Transverse colon (tissue), 4 donors: ENCODE data around the gene DDX19B. TPM values are rescaled to one million over a fixed set of nuclear protein-coding genes. Genes with fewer than 3 reads are reported as not detected.
"Not testable (repeated sequence)": the region's sequence is repeated elsewhere in the genome, so short reads cannot be mapped to it uniquely, and the experiment has no call there.

ENCODE experiments used
- DNase-seq: peaks from one replicate; pipeline ENCODE4 v3.0.0-alpha.2; 2019
- H3K27ac ChIP-seq, 4 donors: fragments of 200-600 bp; sonication (generic); 2 replicates each; pipeline ENCODE4 v1.5.1; 2016 to 2018; ENCODE audit warnings: inconsistent platforms in 4 of 4
- H3K27me3 ChIP-seq: fragments of 200-600 bp; sonication (generic); 2 replicates; pipeline ENCODE4 v1.5.1; 2017; ENCODE audit warnings: inconsistent platforms
- H3K36me3 ChIP-seq, 4 donors: fragments of 200-600 bp; sonication (generic); 2 replicates each; pipeline ENCODE4 v1.5.1; 2017 to 2019; ENCODE audit warnings: inconsistent platforms in 4 of 4
- H3K4me1 ChIP-seq, 4 donors: fragments of 200-600 bp; sonication (generic); 2 replicates each; pipeline ENCODE4 v1.5.1; 2017 to 2020; ENCODE audit warnings: inconsistent platforms in 4 of 4
- H3K4me3 ChIP-seq, 4 donors: fragments of 200-600 bp; sonication (generic); 1 replicate in 1 of 4; 2 replicates in 3 of 4; pipeline versions ENCODE4 v1.5.1 to v1.6.1; 2017 to 2019; ENCODE audit warnings: inconsistent platforms in 4 of 4
- H3K9me3 ChIP-seq, 2 donors: fragments of 200-600 bp; sonication (generic); 2 replicates each; pipeline ENCODE4 v1.5.1; 2017 to 2019; ENCODE audit warnings: inconsistent platforms in 2 of 2
- EP300 ChIP-seq: sonication (generic); formaldehyde crosslinking; IDR thresholded peaks from one replicate; pipeline ENCODE4 v1.6.1; 2017; ENCODE audit warnings: antibody characterized with exemption, low read depth
- POLR2A ChIP-seq: fragments of 450-650 bp; IDR thresholded peaks from one replicate; pipeline ENCODE4 v1.6.1; 2016; ENCODE audit warnings: antibody characterized with exemption, mild to moderate bottlenecking, moderate library complexity
- POLR2AphosphoS5 ChIP-seq, 3 donors: sonication (generic); formaldehyde crosslinking; IDR thresholded peaks; one replicate each; pipeline ENCODE4 v1.6.1; 2016; ENCODE audit warnings: antibody characterized with exemption in 3 of 3
- WGBS, 2 donors: methylation state at CpG; one replicate each; pipeline ENCODE4 v1.1.5; 2018; ENCODE audit warnings: low coverage in 1 of 2; 5-methylcytosine and 5-hydroxymethylcytosine counted together
- in situ Hi-C, 4 donors: fragments of 200-750 bp; cut with MboI; loops; one replicate each; pipeline versions ENCODE4 v1.15.0 to v1.15.1; 2017; ENCODE audit warnings: low sequenced_read_pairs in 3 of 4, low pct_ligation_motif_present in 1 of 4, low pct_unique_long_range_greater_than_20kb in 1 of 4
- intact Hi-C: fragments of 100-400 bp; cut with DNase I; formaldehyde crosslinking; loops from one replicate; pipeline ENCODE4 v1.15.1; 2023; ENCODE audit warnings: low total_unique reads
- total RNA-seq, 4 donors: library from RNA; depleted of rRNA; stranded (reverse); fragments of >200 nt; gene quantifications; one replicate each; pipeline ENCODE4 v1.1.0, GENCODE V29; 2016
- TF ChIP-seq, protein P1 (sequence below), 5 experiments: fragments of 200-600 bp in 3 of 5; fragments of 450-650 bp in 2 of 5; sonication (generic) in 3 of 5; IDR thresholded peaks; 1 replicate in 2 of 5; 2 replicates in 3 of 5; pipeline ENCODE4 v1.5.1; 2016 to 2017; ENCODE audit warnings: antibody characterized with exemption in 5 of 5, inconsistent platforms in 3 of 5, mild to moderate bottlenecking in 2 of 5, moderate library complexity in 1 of 5

The DDX19B gene
- total RNA-seq, 4 donors from 2014 or later: 10.5 to 33.7 (median 22.6) TPM

DNA sequence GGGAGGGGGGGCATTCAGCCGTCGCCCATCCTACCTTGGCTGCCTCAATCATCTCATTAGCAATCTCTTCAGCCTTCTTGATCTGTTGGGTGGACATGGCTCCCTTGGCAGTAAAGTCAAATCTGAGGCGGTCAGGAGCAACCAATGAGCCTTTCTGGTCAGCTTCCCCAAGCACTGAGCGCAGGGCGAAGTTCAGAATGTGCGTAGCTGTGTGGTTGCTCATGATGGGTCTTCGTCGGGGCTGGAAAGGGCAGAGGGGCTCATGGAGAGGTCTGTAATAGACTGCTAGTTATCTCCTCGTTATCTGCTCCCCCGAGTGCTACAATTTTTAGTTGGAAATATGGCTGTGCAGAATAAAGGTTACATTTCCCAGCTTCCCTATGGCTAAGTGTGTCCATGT is 40.0 kb upstream of the DDX19B start:
- DNase-seq: no peak
- H3K36me3 ChIP-seq: peaks cover 0 to 67% (median 25%) of the 10 kb centered on the region in 4 donors
- 95% methylated on average over 10 of the region's 10 CpGs; no CpG with 5 or more reads in 1 of the 2 donors for WGBS, 2 donors
- intact Hi-C loops (loop anchor here (10.0 kb wide), 1 partner anchor 94 kb away; no protein-coding TSS in a partner anchor), in situ Hi-C loops (loop anchor here in 1 of 4 donors (25.0 kb wide), 1 partner anchor 97 kb away; the partner anchor contains the start of gene CLEC18C)
- no peaks in the 10 kb centered on the region for H3K9me3 ChIP-seq
- no peaks in the 10 kb centered on the region for H3K27me3 ChIP-seq
- TF ChIP-seq POLR2AphosphoS5 (IDR thresholded peaks at IDR 0.05) (no peak), EP300 (no peak), POLR2A (no peak)
- TF ChIP-seq, protein P1, sequence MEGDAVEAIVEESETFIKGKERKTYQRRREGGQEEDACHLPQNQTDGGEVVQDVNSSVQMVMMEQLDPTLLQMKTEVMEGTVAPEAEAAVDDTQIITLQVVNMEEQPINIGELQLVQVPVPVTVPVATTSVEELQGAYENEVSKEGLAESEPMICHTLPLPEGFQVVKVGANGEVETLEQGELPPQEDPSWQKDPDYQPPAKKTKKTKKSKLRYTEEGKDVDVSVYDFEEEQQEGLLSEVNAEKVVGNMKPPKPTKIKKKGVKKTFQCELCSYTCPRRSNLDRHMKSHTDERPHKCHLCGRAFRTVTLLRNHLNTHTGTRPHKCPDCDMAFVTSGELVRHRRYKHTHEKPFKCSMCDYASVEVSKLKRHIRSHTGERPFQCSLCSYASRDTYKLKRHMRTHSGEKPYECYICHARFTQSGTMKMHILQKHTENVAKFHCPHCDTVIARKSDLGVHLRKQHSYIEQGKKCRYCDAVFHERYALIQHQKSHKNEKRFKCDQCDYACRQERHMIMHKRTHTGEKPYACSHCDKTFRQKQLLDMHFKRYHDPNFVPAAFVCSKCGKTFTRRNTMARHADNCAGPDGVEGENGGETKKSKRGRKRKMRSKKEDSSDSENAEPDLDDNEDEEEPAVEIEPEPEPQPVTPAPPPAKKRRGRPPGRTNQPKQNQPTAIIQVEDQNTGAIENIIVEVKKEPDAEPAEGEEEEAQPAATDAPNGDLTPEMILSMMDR (IDR thresholded peaks at IDR 0.05): no peak
- no peak overlapping the region for H3K4me3 ChIP-seq
- no peak overlapping the region for H3K27ac ChIP-seq
- H3K4me1 ChIP-seq: no peaks in the 10 kb centered on the region

DNA sequence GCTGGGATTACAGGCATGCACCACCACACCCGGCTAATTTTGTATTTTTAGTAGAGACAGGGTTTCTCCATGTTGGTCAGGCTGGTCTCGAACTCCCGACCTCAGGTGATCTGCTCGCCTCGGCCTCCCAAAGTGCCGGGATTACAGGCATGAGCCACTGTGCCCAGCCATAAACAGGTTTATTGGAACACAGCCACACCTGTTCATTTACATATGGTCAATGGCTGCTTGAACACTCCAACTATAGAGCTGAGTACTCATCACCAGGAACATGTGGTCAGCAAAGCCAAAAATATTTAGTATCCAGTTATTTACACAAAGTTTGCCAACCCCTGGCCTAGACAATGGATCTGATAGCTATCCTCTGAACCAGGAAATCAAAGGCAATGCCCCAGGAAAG is 39.1 kb upstream of the DDX19B start:
- not testable (repeated sequence) for H3K4me3 ChIP-seq, H3K27me3 ChIP-seq, H3K4me1 ChIP-seq, H3K9me3 ChIP-seq, DNase-seq, H3K27ac ChIP-seq
- WGBS, 2 donors: 75 to 100% methylated on average over 1 to 6 of the region's 6 CpGs
- intact Hi-C loops: loop anchor here (10.0 kb wide), 1 partner anchor 95 kb away; no protein-coding TSS in a partner anchor
- in situ Hi-C loops: loop anchor here in 1 of 4 donors (25.0 kb wide), 1 partner anchor 98 kb away; the partner anchor contains the start of gene CLEC18C
- peaks cover 0 to 77% (median 30%) of the 10 kb centered on the region in 4 donors for H3K36me3 ChIP-seq

DNA sequence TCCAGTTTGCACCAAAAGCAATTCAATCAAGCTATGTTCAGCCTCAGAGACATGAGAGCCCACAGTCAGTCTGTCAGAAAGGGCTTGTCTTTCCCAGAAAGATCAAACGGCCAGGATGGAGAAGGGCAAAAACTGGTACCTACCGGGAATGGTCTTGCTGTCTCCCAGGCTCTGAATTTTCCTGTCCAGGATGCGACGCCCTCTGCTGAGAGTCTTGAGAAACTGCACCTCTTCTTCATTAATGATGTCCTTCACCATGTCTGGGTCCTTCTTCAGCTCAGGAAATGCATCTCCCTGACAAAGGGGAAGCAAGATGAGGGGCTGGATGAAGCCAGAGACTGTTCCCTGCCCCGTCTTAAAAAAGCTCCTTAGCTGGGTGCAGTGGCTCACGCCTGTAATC is 31.5 kb upstream of the DDX19B start:
- no peaks in the 10 kb centered on the region for H3K4me1 ChIP-seq
- DNase-seq: peak; percentile 33
- in situ Hi-C loops (loop anchor here in 1 of 4 donors (25.0 kb wide), 1 partner anchor 105 kb away; the partner anchor contains the start of gene CLEC18C), intact Hi-C loops (no loop called here)
- peaks cover 0 to 77% (median 35%) of the 10 kb centered on the region in 4 donors for H3K36me3 ChIP-seq
- no peaks in the 10 kb centered on the region for H3K27me3 ChIP-seq
- TF ChIP-seq EP300: no peak
- no peak for TF ChIP-seq POLR2A
- TF ChIP-seq, protein P1 (IDR thresholded peaks at IDR 0.05): peak; percentile 41 to 68 (median 63)
- TF ChIP-seq POLR2AphosphoS5 (IDR thresholded peaks at IDR 0.05): no peak
- WGBS, 2 donors: 43 to 51% methylated on average over 6 of the region's 6 CpGs
- H3K9me3 ChIP-seq: no peaks in the 10 kb centered on the region
- H3K4me3 ChIP-seq: no peak overlapping the region
- no peak overlapping the region for H3K27ac ChIP-seq

DNA sequence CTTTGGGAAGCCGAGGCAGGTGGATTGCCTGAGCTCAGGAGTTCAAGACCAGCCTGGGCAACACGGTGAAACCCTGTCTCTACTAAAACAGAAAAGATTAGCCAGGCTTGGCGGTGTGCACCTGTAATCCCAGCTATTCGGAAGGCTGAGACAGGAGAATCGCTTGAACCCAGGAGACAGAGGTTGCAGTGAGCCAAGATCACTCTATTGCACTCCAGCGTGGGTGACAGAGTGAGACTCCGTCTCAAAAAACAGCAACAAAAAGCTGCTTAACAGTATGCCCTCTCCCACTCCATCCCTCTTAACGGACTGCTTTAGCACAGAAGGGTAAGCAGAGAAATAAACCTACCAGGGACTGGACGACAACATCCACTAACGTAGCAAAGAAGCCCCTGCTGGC is 31.1 kb upstream of the DDX19B start:
- H3K4me1 ChIP-seq, DNase-seq, H3K27ac ChIP-seq, H3K27me3 ChIP-seq, H3K9me3 ChIP-seq, H3K4me3 ChIP-seq, intact Hi-C loops: not testable (repeated sequence)
- in situ Hi-C loops: loop anchor here in 1 of 4 donors (25.0 kb wide), 1 partner anchor 106 kb away; the partner anchor contains the start of gene CLEC18C
- WGBS, 2 donors: 94% methylated on average over 10 of the region's 10 CpGs; no CpG with 5 or more reads in 1 of the 2 donors
- H3K36me3 ChIP-seq: peaks cover 0 to 76% (median 35%) of the 10 kb centered on the region in 4 donors

DNA sequence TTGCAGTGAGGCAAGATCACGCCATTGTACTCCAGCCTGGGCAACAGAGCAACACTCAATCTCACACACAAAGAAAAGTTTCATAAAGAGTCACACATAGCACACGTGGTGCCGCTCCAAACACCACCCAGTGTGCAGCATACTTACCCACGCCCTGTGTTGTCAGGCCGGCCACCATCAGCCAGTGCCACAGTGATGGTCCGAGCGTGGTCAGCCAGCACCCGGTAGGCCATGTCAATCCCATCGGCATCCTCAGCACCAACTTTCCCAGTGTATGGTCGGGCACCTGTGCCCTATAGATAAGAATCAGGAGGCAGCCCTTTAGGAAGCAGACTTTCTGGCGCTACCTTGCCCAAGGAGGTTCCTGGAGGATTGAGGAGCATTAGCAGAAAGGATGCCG is 29.5 kb upstream of the DDX19B start:
- 94% methylated on average over 12 of the region's 12 CpGs; no CpG with 5 or more reads in 1 of the 2 donors for WGBS, 2 donors
- Histone ChIP-seq H3K4me1 (no peaks in the 10 kb centered on the region), H3K27ac (no peak overlapping the region), H3K9me3 (no peaks in the 10 kb centered on the region), H3K27me3 (no peaks in the 10 kb centered on the region), H3K4me3 (no peak overlapping the region), H3K36me3 (peaks cover 0 to 72% (median 35%) of the 10 kb centered on the region in 4 donors)
- DNase-seq: no peak
- in situ Hi-C loops: loop anchor here in 1 of 4 donors (25.0 kb wide), 1 partner anchor 107 kb away; the partner anchor contains the start of gene CLEC18C
- intact Hi-C loops: no loop called here
- TF ChIP-seq POLR2A: no peak
- TF ChIP-seq POLR2AphosphoS5 (IDR thresholded peaks at IDR 0.05): no peak
- TF ChIP-seq EP300: no peak
- TF ChIP-seq, protein P1 (IDR thresholded peaks at IDR 0.05): no peak
